HPDE6-E6E7 (cell line): ENCODE measurements around the gene TLL2.

Experiments
- DNase-seq: peaks from one replicate; pipeline ENCODE4 v3.0.0; 2011; ENCODE audit warnings: missing footprints; ENCODE audit errors: extremely low spot score

The TLL2 gene

GRCh38 chr10:96395931-96396877 lies 117.5 kb downstream of the TLL2 start:
- peak; percentile 82 for DNase-seq

- DNase-seq = no peak
These were observed 123.3 kb downstream of the TLL2 start for GRCh38 chr10:96390460-96390864.

- no peak for DNase-seq
These were observed 123.9 kb downstream of the TLL2 start for GRCh38 chr10:96389785-96390184.

GRCh38 chr10:96387601-96388000 lies 126.1 kb downstream of the TLL2 start:
- DNase-seq = no peak

DNA sequence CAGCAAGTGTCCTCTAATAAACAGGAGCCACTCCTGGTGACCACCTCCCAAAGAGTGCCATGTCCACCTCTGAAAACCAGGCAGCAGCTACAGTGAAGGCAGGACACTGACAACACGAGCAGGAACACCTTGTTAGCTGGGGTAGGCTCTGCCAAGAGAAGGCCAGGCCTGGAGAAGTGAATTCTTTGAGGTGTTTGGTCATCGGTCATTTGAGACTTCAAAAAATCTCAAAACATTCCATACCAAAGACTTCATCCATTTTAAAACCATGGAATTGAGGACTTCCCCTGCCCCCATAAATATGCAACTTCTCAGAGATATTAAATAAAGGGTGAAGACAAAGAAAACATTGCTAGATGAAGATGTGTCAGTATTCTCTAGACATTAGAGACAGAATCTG lies 126.6 kb downstream of the TLL2 start:
- no peak for DNase-seq

- DNase-seq = no peak
These were observed 129.2 kb downstream of the TLL2 start for GRCh38 chr10:96384506-96384905.

- no peak for DNase-seq
These were observed 132.9 kb downstream of the TLL2 start for GRCh38 chr10:96380821-96381220.

GRCh38 chr10:96379758-96380157 lies 134.0 kb downstream of the TLL2 start:
- DNase-seq = no peak

DNA sequence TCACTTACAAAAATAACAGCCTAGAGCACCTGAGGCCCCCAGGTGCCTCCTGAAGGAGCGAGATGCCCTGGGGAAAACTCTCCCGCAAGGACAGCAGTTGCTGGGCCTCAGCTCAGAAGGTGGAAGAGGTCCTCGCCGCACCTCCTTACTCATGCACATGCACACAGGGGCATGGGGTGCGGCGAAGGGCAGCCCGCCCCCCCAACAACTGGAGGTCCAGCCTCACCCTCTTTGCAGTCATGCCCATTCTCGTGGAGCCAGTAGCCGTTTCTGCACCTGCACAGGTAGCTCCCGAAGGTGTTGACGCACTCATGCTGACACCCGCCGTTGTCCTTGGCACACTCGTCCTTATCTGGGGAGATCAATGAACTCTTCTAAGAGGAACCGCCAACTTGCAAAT lies 135.0 kb downstream of the TLL2 start:
- no peak for DNase-seq

- no peak for DNase-seq
These were observed 135.9 kb downstream of the TLL2 start for GRCh38 chr10:96377816-96378294.

- no peak for DNase-seq
These were observed 137.2 kb downstream of the TLL2 start for GRCh38 chr10:96376483-96376882.

GRCh38 chr10:96374985-96375830 lies 138.5 kb downstream of the TLL2 start:
- peak; percentile 94 for DNase-seq

DNA sequence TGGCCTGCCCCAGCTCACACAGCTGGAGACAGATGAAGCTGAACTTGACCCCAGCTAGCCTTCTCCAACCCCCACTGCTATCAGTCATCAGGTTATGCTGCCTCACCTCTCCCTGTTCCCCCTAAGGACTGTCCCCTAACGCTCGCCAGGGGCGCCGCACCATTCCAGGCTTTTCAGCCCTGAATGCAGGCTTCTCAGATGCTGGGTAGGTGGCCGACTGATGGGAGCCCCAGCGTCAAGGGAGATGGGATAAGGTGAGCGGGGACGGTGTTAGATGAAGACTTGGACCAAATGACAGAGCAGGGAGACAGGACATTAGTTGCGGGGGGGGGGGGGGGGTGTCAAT lies 139.1 kb downstream of the TLL2 start:
- no peak for DNase-seq

GRCh38 chr10:96374004-96374403 lies 139.7 kb downstream of the TLL2 start:
- DNase-seq = no peak

- no peak for DNase-seq
These were observed 142.4 kb downstream of the TLL2 start for GRCh38 chr10:96371356-96371755.

DNA sequence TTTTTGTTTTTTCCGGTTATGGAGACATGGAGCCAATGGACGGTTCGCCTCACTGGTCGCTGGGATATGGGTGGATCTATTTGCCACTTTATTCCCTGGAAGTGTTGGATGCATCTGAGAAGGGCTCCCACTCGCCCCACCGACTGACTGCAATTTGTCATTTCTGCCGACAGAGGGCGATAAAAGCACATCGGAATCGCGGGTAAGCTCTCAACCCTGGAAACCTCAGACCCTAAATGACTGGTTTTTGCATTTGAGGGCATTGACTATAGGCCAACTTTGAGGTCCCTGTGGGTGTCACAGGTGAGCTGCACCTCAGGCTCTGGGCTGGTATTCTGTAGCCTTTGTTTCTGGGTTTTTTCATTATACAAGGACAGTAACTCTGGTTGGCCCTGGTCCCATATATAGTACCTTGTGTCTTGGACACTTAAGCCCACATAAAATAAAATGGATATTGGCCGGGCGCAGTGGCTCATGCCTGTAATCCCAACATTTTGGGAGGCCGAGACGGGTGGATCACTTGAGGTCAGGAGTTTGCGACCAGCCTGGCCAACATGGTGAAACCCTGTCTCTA lies 143.1 kb downstream of the TLL2 start:
- peak; percentile 52 for DNase-seq

- DNase-seq = peak; percentile 45
These were observed 143.7 kb downstream of the TLL2 start for GRCh38 chr10:96369890-96370583.

- DNase-seq = no peak
These were observed 144.8 kb downstream of the TLL2 start for GRCh38 chr10:96368971-96369370.

- no peak for DNase-seq
These were observed 146.3 kb downstream of the TLL2 start for GRCh38 chr10:96367470-96367869.

GRCh38 chr10:96366508-96366907 lies 147.2 kb downstream of the TLL2 start:
- no peak for DNase-seq

DNA sequence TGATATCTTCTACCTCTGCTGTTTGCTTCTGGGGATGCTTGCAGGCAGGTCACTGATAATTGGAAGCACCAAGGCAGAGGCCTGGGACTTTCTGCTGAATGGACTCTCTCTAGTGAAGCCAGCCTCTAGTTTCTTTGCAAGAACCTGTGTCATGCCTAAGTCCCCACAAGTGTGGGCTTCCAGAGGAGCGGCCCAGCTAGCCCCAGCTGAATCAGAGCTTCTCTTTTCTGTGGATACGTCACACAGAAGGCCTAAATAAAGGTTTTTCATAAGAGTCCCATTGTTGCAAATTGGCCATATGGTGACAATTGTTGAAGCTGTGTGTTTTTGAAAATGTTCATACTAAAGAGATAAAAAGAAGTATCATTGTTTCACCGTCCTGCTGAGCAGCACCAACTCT lies 148.2 kb downstream of the TLL2 start:
- DNase-seq = no peak

- no peak for DNase-seq
These were observed 153.0 kb downstream of the TLL2 start for GRCh38 chr10:96360766-96361165.
